ENCODE measurements around the gene NOP14. TPM values are rescaled to one million over a fixed set of nuclear protein-coding genes. Genes with fewer than 3 reads are reported as not detected.
A peak's percentile ranks its signal among the peaks of the same experiment; 100 is the strongest.
"Not testable (repeated sequence)": the region's sequence is repeated elsewhere in the genome, so short reads cannot be mapped to it uniquely, and the experiment has no call there.

NOP14 gene
- total RNA-seq, 1 donor: 11.3 TPM

- no peak for DNase-seq (ENCODE audit: low read depth in 2 of 3, low spot score in 2 of 3)
These were observed 19.7 kb downstream of the NOP14 start for GRCh38 chr4:2943364-2944090.

DNA sequence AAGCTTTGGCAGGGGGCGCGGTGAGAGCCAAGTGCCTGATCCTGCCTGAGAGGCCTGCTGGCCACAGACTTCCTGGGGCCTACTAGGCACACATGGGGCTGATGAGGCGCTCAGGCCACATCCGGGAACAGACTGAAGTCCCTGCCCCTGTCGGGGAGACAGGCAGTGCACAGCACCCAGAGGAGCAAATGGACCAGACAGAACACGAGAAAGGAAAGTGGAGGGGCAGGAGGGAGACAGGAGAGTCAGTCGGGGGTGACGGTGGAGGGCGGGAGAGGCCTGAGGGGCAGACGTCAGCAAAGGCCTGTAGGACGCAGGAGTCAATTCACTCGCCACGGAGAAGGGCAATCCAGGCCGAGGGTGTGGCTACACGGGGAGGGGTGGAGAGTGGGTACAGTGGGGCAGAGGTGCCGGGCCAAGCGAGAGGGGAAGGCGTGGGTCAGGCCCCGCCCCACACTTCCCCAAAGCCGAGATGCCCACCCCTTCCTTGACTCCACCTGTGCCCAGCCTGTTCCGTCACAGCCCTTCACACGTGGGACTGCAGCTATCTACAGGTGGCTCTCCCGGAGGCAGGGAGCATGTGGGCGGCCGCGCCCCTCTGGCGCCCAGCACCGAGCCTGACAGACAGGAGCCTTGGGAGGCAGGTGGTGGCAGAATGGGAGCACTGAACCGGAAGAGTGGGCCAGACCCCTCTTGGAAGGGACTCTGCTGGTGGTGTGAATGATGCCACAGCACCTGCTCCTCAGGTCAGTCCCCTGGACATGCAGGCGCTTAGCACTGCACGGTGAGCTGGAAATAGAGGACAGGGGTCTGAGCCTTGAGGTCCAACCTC, 20.5 kb downstream of the NOP14 start:
- no peak for DNase-seq (ENCODE audit: low read depth in 2 of 3, low spot score in 2 of 3)

- no peak for DNase-seq (ENCODE audit: low read depth in 2 of 3, low spot score in 2 of 3)
These were observed 21.1 kb downstream of the NOP14 start for GRCh38 chr4:2942037-2942531.

- DNase-seq (ENCODE audit: low read depth in 2 of 3, low spot score in 2 of 3): no peak
These were observed 21.8 kb downstream of the NOP14 start for GRCh38 chr4:2941138-2942036.

DNA sequence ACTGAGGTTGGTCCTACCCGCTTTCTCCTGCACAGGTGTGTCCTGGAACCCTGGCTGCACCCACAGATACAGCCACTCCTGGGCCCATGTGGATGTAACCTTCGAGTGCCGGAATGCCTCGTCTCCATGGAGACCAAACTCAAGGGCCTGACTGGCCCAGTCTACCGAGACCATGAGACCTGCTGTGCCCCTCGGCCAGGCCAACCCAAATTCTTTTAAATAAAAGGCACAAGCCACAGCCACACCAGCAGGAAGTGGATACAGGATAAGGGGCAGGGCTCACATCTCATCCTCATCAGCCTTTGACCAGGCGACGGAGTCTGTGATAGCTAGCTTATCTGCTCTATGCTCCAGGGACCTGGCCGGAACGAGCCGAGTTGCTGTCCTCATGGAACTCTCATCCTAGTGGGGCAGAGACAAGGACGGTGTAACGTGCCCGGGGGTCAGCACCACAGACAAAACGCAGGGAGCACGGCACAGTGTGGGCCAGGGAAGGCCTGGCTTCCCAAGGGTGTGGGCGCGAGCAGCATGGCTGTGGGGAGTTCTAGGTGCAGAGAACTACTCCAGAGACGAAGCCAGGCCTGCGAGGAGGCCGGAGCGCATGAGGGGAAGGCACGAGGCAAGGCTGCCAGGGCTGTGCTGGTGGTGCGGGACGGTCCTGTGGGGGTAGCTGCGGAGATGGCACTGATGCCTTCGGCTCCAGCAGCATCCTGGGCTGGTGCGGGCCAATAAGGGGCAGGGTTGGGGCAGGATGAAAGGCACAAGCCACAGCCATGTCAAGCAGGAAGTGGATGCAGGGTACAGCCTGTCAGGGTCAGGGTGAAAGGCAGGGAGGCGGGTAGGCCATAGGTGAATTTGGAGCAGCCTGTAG, 22.7 kb downstream of the NOP14 start:
- no peak for DNase-seq (ENCODE audit: low read depth in 2 of 3, low spot score in 2 of 3)

DNA sequence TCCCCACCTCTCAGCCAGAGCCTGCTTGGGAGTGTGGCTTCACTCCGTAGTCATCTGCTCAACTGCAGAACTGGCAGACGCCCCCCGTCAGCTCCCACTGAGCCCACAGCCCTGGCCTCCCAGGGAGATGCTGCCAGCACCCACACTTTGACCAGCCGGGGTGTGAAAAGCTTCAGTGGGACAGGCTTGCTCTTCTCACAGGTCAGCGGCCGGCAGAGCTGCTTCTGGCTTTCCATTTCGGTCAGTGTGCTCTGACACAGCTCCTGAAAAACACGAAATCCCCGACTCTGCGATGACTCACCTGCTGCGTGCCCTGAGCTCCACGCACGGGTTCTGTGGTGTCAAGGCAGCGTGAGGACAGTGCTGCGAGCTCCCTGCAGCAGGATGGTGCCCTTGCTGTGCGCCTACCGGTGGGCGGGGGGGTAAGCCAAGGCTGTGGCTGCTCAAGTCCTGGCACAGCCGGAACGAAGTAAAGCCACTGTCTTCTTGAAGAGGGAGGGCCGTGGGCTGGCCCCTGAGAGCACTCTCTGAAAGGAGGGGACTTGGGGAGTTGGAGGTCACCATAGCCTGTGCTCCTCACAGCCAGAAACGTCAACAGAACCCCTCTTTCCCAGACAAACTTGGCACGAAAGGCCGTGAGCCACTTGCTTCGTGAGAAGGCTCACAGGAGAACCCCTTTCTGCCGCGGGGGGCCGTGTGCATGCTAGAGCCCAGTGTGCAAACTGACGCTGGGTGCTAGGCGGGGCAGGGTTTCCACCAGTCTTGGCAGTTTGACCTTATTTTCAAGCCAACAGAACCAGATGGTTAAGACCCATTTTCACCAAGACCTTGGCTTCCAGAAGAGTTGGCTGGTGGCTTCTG, 23.6 kb downstream of the NOP14 start:
- no peak for DNase-seq (ENCODE audit: low read depth in 2 of 3, low spot score in 2 of 3)

- DNase-seq (ENCODE audit: low read depth in 2 of 3, low spot score in 2 of 3): no peak
These were observed 24.3 kb downstream of the NOP14 start for GRCh38 chr4:2938906-2939305.

DNA sequence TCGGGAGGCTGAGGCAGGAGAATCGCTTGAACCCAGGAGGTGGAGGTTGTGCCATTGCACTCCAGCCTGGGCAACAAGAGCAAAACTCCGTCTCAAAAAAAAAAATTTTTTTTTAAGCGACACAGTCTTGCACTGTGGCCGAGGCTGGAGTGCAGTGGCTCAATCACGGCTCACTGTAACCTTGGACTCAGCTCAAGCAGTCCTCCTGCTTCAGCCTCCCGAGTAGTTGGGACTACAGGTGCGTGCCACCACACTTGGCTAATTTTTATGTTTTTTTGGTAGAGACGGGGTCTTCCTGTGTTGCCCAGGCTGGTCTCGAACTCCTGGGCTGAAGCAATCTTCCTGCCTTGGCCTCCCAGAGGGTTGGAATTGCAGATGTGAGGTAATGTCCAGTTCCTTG, 24.8 kb downstream of the NOP14 start:
- not testable (repeated sequence) for DNase-seq (ENCODE audit: low read depth in 2 of 3, low spot score in 2 of 3)

DNA sequence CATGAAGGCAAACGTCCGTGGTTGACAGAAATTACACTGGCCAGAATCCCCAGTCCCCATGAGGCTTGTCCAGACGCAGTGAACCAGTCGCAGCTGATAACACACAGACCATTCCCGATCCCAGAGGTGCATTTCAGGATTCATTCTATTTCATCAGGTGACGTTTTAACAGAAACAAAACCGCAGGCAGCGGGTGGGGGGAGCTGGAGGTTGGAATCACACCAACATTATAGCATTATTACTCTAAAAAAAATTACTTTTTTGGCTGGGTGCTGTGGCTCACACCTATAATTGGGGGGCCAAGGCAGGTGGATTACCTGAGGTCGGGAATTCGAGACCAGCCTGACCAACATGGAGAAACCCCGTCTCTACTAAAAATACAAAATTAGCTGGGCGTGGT, 25.2 kb downstream of the NOP14 start:
- DNase-seq (ENCODE audit: low read depth in 2 of 3, low spot score in 2 of 3): no peak

- no peak for DNase-seq (ENCODE audit: low read depth in 2 of 3, low spot score in 2 of 3)
These were observed 25.9 kb downstream of the NOP14 start for GRCh38 chr4:2937146-2937857.

GRCh38 chr4:2936773-2937145, 26.4 kb downstream of the NOP14 start:
- DNase-seq (ENCODE audit: low read depth in 2 of 3, low spot score in 2 of 3): no peak

GRCh38 chr4:2935762-2936743, 27.2 kb downstream of the NOP14 start:
- no peak for DNase-seq (ENCODE audit: low read depth in 2 of 3, low spot score in 2 of 3)

DNA sequence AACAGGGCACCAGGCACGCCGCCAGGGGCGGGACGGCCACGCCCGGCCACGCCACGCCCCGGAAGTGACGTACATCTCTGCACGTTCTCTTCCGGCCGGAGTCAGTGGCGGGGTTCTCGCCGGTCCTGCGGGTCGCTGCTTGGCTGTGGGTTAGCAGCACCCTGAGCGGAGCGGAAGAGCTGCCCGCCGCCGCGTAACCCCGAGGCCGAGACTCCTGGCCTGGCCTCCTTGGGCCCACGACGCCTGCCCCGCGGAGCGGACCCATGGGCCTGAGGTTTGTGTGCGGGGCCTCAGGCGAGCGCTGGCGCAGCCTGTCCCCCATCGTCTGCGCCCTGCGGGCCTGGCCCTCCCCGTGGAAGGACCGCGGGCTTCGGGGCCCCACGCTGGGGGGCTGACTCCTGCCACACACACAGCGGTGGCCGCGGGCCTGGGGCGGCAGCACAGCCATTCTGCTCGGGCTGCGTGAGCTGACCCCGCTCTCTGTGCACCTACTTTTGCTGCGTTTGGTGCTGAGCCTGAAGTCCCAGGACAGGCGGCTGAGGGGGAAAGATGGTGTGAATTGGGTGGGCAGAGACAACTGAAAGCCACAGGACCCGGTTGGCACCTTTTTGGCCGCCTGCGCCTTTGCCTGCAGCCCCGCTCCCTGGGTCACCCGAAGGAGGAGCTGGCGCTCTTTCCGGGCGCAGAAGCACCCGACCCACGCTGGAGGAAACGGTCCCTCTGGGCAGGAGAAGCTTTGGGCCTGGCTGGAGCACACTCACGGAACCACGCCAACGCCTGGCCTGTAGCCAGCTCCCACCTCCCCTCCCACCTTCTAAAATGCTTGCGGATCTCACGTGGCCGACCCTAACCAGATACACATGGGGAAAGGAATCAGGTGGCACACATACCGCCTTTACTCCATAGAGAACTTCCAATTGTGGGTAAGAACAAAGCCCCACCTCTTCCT, 28.1 kb downstream of the NOP14 start:
- DNase-seq (ENCODE audit: low read depth in 2 of 3, low spot score in 2 of 3): peak; percentile 92 to 94 (median 93)

GRCh38 chr4:2934077-2934812, 29.0 kb downstream of the NOP14 start:
- DNase-seq (ENCODE audit: low read depth in 2 of 3, low spot score in 2 of 3): peak in 2 of 3 donors; percentile 33 to 34

- no peak for DNase-seq (ENCODE audit: low read depth in 2 of 3, low spot score in 2 of 3)
These were observed 29.6 kb downstream of the NOP14 start for GRCh38 chr4:2933566-2934076.

Data from hematopoietic multipotent progenitor cell (in vitro differentiated cells).